Fibroblast of gingiva (primary cell): ENCODE measurements around the gene MAN1A2.
"Not testable (repeated sequence)": the region's sequence is repeated elsewhere in the genome, so short reads cannot be mapped to it uniquely, and the experiment has no call there.

Source experiments
- DNase-seq: peaks from one replicate; pipeline ENCODE4 v3.0.0-alpha.2; 2011; ENCODE audit warnings: low read depth

Gene MAN1A2

DNA sequence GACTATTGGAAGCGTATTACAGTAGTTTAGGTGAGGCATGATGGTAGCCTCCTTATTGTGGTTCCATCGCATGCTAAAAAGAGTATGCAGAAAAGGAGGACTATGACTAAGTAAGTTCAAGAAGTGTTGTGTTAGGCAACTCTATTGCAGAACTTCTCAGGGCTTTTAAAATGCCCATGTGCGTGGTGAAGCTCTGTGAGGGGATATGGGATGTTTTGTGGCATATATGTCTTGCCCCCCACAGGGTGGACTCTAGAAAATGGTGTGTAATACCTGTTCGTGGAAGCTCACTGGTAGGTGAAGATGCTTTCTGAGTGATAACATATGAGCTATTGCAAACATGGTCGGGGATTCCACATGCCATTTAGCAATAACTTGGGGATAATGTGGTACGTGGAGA, 31.7 kb downstream of the MAN1A2 start:
- DNase-seq, result no peak

DNA sequence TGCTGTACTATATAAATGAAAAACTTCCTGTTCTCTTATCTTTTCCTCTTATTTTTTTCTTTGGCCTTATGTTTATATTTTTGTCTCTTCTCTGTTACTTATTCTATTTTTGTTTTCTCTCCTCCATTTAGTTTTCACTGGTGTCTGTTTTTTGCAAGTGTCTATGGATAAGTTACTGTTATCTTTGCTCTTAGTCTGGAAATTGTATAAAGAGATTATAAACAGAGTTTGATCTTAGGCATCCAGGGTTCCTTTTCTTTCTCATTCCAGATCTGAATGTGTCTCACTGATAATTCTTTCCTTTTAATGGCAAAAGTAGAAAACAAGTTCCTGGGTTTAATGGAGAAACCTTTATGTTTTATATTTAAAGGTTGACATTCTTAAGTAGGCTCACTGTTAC, 34.5 kb downstream of the MAN1A2 start:
- DNase-seq, result no peak

DNA sequence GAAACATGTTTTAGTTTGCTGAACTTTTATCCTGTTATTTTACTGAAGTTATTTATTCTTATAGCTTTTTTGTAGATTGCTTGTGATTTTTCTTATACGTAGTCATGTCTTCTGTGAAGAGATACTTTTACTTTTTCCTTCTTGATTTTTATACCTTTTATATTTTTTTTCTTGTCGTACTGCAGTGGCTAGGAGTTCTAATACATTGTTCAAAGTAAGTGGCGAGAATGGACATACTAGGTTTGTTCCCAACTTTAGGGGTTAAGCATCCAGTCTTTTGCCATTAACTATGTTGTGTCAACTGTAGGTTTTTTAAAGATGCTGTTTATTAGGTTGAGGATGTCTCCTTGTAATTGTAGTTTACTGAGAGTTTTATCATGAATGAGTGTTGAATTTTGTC, 36.3 kb downstream of the MAN1A2 start:
- DNase-seq, result no peak

- DNase-seq, result no peak
Measured at GRCh38 chr1:117405042-117405441, 37.8 kb downstream of the MAN1A2 start.

DNA sequence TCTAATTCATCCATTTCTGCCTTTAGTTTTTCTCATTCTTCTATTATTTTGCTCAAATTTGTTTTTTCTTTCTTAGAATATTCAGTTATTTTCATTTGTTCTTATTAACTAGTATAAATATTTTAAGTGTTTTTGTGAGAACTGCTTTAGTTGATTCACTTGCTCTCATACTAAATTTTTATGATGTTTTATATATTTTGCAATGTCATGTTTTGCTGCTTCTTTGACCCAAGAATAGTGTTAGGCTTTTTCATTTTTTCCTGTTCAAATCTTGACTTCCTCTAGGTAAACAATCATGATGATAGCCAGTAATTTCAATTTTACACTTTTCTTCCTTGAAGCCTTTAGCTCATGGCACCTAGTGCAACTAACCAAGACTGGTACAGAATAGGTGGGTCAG, 45.2 kb downstream of the MAN1A2 start:
- DNase-seq, result no peak

DNA sequence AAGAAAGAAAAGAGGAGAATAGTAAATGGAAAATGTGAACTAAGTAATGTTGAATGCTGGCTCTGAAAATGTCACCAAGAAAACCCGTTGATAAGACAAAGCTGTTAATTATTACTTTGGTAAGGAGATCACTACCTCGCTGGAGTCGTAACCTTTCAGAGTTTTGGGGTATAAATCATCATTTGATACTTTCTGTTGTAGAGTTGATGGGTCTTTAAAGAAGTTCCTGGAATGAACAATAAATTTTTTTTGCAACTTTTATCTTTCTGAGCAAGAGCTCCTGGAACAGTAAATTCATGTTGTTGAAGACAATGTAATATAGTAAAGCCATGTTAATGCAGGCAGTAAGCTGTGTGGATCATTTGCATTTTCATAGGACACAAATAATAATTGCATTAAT, 46.2 kb downstream of the MAN1A2 start:
- DNase-seq, result no peak

GRCh38 chr1:117414943-117415342, 47.7 kb downstream of the MAN1A2 start:
- no peak for DNase-seq

DNA sequence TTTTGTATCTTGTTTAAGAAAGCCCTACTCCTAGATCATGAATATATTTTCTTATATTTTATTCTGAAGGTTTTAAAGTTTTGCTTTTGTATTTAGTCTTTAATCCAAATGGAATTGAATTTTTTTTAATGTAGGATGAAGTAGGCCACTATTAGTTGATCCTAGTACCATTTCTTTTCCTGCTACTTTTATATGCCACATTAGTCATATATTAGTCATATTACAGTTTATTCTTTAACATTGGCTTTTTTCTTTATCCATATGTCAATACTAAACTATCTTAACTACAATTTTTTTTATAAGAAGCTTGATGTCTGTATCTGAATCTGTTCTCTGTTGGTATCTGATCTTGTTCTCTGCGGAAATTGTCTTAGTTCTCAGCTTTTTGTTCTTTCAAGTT, 48.8 kb downstream of the MAN1A2 start:
- no peak for DNase-seq

DNA sequence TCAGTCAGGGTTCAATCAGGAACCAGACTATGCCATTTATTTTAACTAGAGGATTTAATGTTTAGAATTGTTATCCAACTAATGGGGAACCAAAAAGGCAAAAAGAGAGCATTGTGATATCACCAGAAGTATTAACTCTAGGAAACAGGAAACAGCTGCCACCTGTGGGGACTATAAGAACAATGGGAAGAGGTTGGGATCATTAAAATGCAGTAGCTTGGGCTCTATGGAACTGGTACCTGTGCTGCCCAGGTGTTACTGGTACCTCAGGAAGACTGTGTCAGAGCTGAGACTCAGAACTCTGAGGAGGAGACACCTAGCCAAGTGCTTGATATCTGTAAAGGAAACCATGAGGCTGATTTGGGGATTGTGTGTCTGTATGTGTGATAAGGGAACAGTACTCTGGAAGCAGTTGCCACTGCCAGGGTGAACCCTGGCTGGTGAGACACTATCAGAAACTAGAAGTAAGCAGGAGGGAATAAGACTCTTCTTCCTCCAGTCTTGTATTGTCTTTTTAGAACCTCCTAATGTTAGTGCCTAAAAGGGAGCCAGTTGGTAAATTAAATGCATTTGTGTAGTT, 49.4 kb downstream of the MAN1A2 start:
- DNase-seq, result no peak

- DNase-seq, result no peak
Measured at GRCh38 chr1:117425050-117425734, 57.9 kb downstream of the MAN1A2 start.

GRCh38 chr1:117427297-117427696, 60.0 kb downstream of the MAN1A2 start:
- DNase-seq, result no peak

GRCh38 chr1:117433943-117434342, 66.7 kb downstream of the MAN1A2 start:
- no peak for DNase-seq

DNA sequence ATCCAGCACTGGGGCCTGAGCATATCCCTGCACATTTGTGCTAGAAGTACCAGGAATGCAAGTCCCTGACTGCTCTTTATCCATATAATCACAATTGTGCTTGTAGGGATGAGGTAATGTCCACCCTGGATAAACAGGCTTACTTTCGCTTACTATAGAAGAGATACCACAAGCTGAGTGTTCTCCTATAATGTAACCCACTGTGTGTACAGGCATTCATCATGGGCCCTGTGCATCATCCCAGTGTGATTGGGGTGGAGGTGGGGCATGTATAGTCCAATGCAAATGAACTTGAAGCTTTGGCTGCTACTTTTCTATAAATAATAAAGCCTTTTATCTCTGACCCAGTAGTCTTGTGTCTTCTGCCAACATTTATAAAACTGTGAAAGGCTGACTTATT, 69.3 kb downstream of the MAN1A2 start:
- DNase-seq, result no peak

GRCh38 chr1:117447661-117448060, 80.4 kb downstream of the MAN1A2 start:
- peak; percentile 40 for DNase-seq

DNA sequence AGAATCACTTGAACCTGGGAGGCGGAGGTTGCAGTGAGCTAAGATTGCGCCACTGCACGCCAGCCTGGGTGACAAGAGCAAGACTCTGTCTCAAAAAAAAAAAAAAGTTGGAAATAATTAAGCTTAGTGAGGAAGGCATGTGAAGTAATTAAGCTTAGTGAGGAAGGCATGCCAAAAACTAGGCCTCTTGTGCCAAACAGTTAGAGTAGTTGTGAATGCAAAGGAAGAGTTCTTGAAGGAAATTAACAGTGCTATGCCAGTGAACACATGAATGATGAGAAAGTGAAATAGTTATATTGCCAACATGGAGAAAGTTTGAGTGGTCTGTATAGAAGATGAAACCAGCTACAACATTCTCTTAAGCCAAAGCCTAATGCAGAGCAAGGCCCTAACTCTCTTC, 85.0 kb downstream of the MAN1A2 start:
- DNase-seq, result no peak

- DNase-seq, result no peak
Measured at GRCh38 chr1:117453958-117454357, 86.7 kb downstream of the MAN1A2 start.

DNA sequence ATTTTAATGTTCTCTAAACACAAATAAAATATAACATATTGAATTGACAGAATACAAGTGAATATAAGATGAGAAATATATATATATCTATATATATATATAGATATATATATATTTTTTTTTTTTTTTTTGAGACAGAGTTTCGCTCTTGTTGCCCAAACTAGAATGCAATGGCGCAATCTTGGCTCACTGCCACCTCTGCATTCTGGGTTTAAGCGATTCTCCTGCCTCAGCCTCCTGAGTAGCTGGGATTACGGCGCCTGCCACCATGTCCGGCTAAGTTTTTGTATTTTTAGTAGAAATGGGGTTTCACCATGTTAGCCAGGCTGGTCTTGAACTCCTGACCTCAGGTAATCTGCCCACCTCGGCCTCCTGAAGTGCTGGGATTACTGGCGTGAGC, 91.2 kb downstream of the MAN1A2 start:
- not testable (repeated sequence) for DNase-seq

DNA sequence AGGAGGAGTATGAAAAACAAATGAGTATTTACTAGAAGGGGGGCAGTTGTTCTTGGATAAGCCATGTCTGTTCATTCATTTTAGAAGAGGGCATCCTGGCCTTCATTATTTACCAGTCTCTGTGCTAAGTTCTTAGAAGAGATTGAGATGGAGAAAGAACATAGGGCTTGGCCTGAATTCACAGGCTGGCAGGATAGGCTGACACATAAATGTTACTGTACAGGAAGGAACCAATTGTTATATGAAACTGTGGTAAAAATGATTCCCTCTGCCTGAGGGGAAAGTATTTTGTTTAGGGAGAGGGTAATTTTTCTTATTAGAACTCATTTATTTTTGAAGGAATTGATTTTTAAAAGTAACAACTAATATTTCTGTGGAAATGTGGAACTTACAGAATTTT, 99.5 kb downstream of the MAN1A2 start:
- peak; percentile 9 for DNase-seq

- no peak for DNase-seq
Measured at GRCh38 chr1:117467336-117467735, 100.1 kb downstream of the MAN1A2 start.

DNA sequence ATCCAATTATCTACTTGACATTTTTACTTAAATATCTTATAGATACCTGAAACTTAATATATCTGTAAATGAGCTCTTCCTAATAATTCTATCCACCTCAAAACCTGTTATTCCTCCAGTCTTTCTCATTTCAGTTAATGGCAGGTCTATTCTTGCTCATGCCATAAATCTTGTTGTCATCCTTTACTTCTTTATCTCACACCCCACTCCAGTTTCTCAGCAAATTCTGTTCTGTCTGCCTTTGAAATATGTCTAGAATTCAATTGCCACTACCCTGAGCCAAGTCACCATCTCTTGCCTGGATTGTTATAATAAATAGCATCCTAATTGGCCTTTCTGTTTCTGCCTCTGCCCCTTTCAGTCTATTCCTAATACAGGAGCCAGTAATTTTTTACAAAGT, 105.8 kb downstream of the MAN1A2 start:
- no peak for DNase-seq

- not testable (repeated sequence) for DNase-seq
Measured at GRCh38 chr1:117475495-117475894, 108.2 kb downstream of the MAN1A2 start.

GRCh38 chr1:117479086-117479485, 111.8 kb downstream of the MAN1A2 start:
- no peak for DNase-seq

DNA sequence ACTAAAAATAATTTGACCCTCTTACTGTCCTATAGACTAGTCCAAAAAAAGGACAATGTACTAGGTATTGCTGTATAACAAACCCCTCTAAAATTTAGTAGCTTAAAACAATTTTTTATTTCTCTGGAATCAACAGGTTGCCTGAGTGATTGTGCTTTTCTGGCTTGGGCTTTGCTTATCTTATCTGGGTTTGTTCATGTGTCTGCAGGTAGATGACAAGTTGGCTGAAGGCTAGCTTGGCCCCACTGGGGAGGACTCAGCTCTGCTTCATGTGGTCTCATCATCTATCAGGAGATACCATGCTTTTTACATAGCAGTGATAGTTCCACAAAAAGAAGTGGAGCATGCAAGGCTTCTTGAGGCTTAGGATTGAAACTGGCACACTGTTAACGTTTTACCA, 114.2 kb downstream of the MAN1A2 start:
- DNase-seq, result no peak

DNA sequence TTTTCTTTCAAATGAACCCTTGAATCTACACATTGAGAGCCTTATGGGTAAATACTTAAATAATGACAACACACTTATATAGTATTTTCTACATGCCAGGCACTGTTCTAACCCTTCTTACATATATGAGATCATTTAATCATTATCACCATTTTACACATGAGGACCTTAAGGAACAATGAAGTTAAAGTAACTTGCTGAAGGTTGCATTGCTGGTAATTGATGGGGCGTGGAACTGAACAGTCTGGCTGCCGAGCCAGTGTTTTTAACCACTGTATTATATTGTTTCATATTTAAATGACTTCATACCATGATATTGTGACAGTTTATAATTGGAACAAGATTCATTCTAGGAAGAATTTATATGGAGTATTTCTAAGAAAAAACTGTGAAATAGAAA, 126.7 kb downstream of the MAN1A2 start:
- no peak for DNase-seq
